NCI-H524 treated with DMSO at 0.1 percent for 48 hours (cell line): ENCODE data around the gene FBXO48.

Experiments
- DNase-seq: peaks from one replicate; lab custom pipeline; 2025; lab: John Stamatoyannopoulos, UW

FBXO48 gene

DNA sequence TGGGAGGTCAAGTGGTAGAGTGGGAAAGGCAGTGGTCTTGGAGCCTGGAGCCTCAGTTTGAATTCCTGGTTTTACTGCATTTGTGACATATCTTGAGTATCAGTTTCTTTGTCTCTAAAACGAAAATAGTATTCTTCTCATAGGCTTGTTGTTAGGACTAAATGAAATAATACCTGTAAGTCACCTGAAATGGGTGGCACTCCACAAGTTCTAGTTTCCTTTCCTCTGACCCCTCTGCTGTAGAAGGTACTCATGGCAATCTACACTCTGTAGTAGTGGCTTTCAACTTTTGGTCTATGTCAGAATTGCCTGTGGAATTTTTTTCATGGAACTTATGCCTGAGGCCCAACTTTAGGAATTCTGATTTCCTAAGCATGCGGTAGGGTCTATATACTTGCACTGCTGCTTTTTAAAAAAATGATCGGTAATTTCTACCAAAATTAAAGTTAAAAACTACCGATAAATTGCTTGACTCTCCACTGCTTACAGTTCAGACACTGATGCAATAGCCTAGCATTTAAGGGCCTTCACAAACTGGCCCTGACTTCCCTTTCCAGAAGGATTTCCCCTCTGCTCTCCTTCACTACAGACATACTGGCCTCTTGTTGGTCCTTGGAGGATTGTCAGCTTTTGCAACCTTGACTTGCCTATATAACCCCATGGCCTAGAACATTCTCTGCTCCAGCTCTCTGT lies 54.8 kb downstream of the FBXO48 start:
- DNase-seq, result no peak

DNA sequence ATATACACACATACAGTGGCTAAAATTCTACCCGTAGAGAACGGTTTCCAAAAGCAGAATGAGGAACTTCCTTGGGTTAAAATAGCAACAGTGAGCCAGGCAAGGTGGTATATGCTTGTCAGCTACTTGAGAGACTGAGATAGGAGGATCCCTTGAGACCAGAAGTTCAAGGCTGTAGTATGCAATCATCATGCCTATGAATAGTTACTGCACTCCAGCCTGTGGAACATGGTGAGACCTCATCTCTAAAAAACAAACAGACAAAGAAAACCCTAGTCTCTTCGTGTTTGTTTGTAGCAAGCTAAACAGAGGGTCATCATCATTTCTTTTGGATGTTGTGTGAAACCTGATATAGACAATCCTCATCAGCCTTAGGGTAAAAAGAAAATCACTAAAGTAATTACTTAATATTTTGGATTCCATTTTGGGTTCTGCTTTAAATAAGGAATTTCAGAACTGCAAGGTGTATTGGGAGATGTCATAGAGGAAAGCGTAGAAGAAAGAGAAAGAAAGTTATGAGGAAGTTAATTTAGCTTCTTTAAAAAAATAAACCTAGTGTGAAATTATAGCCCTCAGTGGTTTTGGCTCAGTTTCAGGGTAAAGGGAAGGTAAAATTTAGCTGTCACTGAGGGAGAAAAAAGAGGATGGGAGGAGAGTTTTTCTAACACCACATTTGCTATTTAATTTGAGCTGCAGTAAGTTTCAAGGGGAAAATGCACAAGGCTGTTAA lies 55.5 kb downstream of the FBXO48 start:
- no peak for DNase-seq
